ENCODE results near the gene NUDT8.
"Not testable (repeated sequence)": the region's sequence is repeated elsewhere in the genome, so short reads cannot be mapped to it uniquely, and the experiment has no call there.

The NUDT8 gene

DNA sequence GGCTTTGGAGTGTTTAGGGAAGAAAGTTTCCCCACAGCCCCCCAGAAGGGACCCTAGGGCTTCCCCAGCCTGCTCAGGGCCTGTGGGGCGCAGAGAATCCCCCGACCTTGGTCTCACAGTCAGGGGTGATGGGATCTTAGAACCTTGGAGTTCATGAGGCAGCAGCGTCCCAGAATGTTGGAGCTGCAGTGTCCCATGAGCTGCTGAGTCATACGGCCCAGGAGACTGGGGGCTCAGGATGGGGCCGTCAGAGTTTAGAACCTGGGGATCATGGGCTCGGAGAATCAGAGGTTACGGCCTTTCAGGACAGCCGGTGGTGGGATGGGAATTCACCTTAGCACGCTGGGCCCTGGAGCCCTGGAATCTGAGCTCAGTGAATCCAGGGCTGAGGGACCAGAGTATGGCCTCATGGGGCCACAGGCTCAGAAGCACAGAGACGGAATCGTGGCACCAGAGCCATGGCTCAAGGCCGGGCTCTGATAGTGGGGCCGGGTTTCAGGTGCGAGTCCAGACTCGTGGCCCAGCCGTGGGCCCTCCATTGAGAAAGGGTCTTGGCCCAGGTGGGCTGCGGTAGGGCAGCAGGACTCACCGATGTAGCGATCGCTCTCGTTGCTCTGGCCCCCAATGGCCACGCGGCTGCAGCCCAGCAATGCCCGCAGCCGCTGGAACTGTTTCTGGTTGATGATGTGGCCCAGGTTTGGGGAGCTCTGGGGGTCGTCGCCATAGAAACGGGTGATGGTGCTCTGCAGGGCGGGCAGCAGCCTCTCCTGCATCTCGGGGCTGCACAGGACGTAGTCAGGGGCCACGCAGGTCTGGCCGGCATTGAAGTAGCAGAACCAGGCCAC is 35.2 kb upstream of the NUDT8 start:
- no peak for DNase-seq (ENCODE audit: low read depth)
- TF ChIP-seq, protein P1, sequence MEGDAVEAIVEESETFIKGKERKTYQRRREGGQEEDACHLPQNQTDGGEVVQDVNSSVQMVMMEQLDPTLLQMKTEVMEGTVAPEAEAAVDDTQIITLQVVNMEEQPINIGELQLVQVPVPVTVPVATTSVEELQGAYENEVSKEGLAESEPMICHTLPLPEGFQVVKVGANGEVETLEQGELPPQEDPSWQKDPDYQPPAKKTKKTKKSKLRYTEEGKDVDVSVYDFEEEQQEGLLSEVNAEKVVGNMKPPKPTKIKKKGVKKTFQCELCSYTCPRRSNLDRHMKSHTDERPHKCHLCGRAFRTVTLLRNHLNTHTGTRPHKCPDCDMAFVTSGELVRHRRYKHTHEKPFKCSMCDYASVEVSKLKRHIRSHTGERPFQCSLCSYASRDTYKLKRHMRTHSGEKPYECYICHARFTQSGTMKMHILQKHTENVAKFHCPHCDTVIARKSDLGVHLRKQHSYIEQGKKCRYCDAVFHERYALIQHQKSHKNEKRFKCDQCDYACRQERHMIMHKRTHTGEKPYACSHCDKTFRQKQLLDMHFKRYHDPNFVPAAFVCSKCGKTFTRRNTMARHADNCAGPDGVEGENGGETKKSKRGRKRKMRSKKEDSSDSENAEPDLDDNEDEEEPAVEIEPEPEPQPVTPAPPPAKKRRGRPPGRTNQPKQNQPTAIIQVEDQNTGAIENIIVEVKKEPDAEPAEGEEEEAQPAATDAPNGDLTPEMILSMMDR (IDR thresholded peaks at IDR 0.05; ENCODE audit: insufficient read depth, low read depth, low read length, missing control alignments): no peak
- no peak overlapping the region for H3K4me3 ChIP-seq (ENCODE audit: low read length)

DNA sequence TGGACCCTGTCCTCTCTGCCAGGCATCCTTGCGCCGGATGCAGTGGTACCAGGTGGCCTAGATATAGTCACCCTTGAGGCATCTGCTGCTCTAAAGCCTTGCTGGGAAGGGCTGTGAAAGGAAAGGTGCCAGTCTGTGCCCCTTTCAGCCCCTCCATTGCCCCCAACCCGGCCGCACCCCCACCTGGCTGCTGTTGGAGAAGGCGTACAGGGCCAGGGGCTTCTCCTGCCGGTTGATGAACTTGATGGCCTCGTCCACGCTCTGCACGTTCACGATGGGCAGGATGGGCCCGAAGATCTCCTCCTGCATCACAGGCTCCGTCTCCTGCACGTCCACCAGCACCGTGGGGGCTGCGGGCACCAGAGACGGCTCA is 34.5 kb upstream of the NUDT8 start:
- DNase-seq (ENCODE audit: low read depth): no peak
- H3K4me3 ChIP-seq (ENCODE audit: low read length): no peak overlapping the region
- TF ChIP-seq, protein P1 (IDR thresholded peaks at IDR 0.05; ENCODE audit: insufficient read depth, low read depth, low read length, missing control alignments): no peak

DNA sequence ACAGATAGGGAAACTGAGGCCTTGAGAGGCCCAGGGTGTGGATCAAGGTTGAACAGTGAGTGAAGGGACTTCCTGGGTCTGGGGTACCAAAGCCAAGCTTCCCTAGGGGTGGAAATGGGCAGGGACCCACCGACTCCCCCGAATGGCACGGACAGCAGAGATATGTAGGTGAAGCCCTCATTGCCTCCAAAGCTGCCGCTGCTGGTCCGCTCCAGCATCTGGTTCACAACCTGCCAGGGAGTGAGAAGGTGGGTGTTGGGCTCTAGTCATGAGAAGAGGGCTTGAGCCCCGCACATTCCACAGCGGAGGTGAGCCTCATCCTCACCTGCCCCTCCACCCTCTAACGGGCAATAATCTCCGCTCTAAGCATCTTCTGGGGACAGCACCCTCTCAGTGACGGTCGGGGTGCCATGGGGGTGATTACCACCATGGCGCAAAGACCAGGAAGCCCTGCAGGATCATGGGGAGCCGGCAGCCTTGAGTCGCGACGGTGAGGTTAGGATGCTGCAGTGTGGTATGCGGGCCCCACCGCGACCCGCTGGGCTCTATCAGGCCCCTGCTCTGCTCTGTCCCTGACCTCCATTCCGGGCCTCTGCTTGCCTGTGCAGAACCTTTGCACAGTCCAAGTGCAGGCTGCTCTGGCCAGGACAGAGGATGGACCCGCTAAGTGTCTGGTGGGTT is 33.9 kb upstream of the NUDT8 start:
- no peak overlapping the region for H3K4me3 ChIP-seq (ENCODE audit: low read length)
- DNase-seq (ENCODE audit: low read depth): no peak
- TF ChIP-seq, protein P1 (IDR thresholded peaks at IDR 0.05; ENCODE audit: insufficient read depth, low read depth, low read length, missing control alignments): no peak

DNA sequence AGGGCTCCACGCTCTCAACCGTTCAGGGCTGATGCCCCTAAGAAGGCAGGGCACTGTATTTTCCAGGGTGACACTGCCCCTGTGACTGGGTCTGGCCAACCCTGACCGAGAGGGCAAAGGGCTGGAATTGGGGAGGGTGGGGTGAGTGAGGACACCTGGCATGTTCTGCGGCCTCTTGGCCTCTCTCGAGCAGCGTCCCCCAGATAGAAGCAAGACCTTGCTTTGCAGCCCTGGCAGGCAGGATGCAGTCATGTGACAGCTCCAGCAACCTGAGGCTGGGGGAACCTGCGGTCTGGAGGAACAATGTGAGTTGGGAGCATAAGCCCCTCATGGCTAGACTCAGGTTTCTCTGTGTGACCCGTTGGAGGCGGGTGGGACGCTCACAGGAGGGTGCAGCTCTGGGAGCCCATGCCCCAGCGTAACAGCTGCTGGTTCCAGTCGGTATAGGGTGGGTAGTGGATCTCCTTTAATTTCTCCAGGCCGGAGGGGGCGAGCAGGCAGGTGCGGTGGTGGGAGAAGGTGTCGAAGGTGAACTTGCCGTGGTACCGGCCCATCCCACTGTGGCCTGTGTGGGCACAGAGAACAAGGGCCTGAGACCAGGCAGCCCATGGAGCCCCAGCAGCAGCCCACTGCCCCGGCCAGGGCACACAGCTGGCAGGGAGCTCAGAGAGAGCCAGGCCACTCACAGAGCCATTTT is 33.2 kb upstream of the NUDT8 start:
- TF ChIP-seq, protein P1 (IDR thresholded peaks at IDR 0.05; ENCODE audit: insufficient read depth, low read depth, low read length, missing control alignments): no peak

DNA sequence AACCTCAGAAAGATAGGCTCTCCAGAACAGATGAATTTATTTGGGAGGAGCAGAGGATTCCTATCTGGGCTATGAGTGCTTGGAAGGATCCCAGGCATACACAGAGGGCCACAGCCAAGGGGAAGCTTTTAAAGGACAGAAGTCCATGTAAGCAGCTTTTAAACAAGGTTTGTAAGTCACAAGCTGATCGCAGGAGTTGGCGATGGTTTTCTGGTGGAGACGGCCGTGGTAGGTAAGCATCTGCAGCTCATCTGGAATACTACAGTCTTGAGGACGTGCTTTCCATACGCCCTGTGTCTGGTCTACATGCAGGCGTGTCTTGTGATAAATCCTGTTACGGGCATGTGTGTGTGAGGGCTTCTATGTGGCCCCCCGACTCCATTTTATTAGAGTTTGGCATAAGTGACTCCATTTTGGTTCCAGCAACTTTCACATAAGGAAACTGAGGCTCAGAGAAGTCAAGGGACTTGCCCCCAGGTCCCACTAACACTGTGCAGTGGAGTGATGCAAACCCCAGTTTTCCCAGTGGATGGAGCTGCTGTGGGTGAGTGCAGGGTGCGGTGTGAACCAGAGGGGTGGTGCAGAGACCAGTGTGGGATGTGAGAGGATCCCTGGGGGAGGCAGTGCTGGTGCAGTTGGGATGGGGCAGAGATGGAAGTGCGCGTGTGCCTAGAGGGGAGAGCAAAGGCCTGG is 32.6 kb upstream of the NUDT8 start:
- H3K4me3 ChIP-seq (ENCODE audit: low read length): no peak overlapping the region
- DNase-seq (ENCODE audit: low read depth): no peak
- TF ChIP-seq, protein P1 (IDR thresholded peaks at IDR 0.05; ENCODE audit: insufficient read depth, low read depth, low read length, missing control alignments): no peak

More for the DNA sequence above, 33.2 kb upstream of the NUDT8 start:
- no peak overlapping the region for H3K4me3 ChIP-seq (ENCODE audit: low read length)
- DNase-seq (ENCODE audit: low read depth): no peak

DNA sequence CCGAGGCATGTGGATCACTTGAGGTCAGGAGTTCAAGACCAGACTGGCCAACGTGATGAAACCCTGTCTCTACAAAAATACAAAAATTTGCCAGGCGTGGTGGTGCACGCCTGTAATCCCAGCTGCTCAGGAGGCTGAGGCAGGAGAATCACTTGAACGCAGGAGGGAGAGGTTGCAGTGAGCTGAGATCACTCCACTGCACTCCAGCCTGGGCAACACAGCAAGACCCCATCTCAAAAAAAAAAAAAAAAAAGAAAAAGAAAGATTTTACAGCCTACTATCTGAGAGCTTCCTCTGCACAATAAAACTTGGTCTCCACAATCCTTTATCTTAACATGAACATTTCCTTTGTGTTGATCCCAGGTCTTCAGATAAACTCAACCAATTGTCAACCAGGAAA is 31.0 kb upstream of the NUDT8 start:
- not testable (repeated sequence) for H3K4me3 ChIP-seq (ENCODE audit: low read length); DNase-seq (ENCODE audit: low read depth)

DNA sequence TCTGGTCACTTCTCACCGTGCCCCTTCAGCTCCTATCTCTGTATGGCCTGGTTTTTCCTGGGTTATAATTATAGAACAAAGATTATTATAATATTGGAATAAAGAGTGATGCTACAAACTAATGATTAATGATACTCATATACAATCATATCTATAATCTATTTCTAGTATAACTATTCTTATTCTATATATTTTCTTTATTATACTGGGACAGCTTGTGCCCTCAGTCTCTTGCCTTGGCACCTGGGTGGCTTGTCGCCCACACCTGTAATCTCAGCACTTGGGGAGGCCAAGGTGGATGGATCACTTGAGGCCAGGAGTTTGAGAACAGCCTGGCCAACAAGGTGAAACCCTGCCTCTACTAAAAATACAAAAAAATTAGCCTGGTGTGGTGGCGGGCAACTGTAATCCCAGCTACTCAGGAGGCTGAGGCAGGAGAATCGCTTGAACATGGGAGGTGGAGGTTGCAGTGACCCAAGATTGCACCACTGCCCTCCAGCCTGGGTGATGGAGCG is 30.0 kb upstream of the NUDT8 start:
- not testable (repeated sequence) for H3K4me3 ChIP-seq (ENCODE audit: low read length); DNase-seq (ENCODE audit: low read depth)

Measured in epithelial cell of esophagus (primary cell).